Measurements from ENCODE around the gene LRRC8D.

DNA sequence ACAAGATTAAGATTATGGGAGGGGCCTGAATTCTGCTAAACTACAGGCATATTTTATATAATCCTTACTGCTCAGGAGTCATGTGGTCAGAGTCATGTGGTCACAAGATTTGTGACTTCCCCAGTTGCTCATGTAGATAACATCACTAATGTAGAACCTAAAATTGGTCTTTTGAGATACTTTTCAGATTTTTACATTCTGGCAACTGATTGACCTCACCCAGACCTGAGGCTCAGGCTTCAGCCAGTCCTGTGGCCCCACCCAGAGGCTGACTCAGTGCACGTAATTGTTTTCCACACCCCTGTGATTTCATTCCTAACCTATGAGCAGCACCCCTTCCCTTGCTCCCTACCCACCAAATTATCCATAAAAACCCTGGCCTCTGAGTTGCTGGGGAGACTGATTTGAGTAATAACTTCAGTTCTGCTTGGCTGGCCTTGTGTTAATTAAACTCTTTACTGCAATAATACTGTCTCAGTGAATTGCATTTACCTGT is 132.3 kb downstream of the LRRC8D start:
- TF ChIP-seq CSDC2 (CRISPR knock-in tag; IDR thresholded peaks at IDR 0.05) (no peak), RARB (CRISPR knock-in tag; IDR thresholded peaks at IDR 0.05) (no peak), ARNTL (CRISPR knock-in tag; IDR thresholded peaks at IDR 0.05; ENCODE audit: borderline replicate concordance, low read depth) (no peak), BACH2 (CRISPR knock-in tag; IDR thresholded peaks at IDR 0.05; ENCODE audit: borderline replicate concordance) (no peak), TOX (CRISPR knock-in tag; IDR thresholded peaks at IDR 0.05; ENCODE audit: borderline replicate concordance) (no peak), ZFP30 (CRISPR knock-in tag; IDR thresholded peaks at IDR 0.05) (no peak), ESRRG (CRISPR knock-in tag; IDR thresholded peaks at IDR 0.05) (no peak), ZNF565 (CRISPR knock-in tag; conservative IDR thresholded peaks at IDR 0.05; ENCODE audit: low read depth) (no peak), ZNF8 (CRISPR knock-in tag; IDR thresholded peaks at IDR 0.05) (no peak), GLIS3 (CRISPR knock-in tag; IDR thresholded peaks at IDR 0.05) (no peak), ZFP3 (CRISPR knock-in tag; IDR thresholded peaks at IDR 0.05) (no peak)
- TF ChIP-seq, protein P1, sequence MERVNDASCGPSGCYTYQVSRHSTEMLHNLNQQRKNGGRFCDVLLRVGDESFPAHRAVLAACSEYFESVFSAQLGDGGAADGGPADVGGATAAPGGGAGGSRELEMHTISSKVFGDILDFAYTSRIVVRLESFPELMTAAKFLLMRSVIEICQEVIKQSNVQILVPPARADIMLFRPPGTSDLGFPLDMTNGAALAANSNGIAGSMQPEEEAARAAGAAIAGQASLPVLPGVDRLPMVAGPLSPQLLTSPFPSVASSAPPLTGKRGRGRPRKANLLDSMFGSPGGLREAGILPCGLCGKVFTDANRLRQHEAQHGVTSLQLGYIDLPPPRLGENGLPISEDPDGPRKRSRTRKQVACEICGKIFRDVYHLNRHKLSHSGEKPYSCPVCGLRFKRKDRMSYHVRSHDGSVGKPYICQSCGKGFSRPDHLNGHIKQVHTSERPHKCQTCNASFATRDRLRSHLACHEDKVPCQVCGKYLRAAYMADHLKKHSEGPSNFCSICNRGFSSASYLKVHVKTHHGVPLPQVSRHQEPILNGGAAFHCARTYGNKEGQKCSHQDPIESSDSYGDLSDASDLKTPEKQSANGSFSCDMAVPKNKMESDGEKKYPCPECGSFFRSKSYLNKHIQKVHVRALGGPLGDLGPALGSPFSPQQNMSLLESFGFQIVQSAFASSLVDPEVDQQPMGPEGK (CRISPR knock-in tag; IDR thresholded peaks at IDR 0.05; ENCODE audit: borderline replicate concordance), result no peak

Data from SK-N-SH treated with all-trans-retinoic acid at 6 μM for 48 hours (cell line).